ENCODE measurements around the gene INAFM1.
A peak's percentile ranks its signal among the peaks of the same experiment; 100 is the strongest.

Gene INAFM1

GRCh38 chr19:47239152-47239551 is 35.5 kb upstream of the INAFM1 start:
- H3F3A ChIP-seq (ENCODE audit: insufficient read depth, low read length): peaks cover 5% of the 10 kb centered on the region; the same call in 1 of the 2 replicates
- H4K20me1 ChIP-seq (ENCODE audit: insufficient read depth, low read length): no peaks in the 10 kb centered on the region
- no peaks in the 10 kb centered on the region for H3K9me2 ChIP-seq (ENCODE audit: low read depth, low read length)
- no peak overlapping the region for H3K4me2 ChIP-seq (ENCODE audit: low read length)
- peaks cover 29% of the 10 kb centered on the region for H3K4me1 ChIP-seq (ENCODE audit: insufficient read depth, low read length, severe bottlenecking)
- TF ChIP-seq, protein P1, sequence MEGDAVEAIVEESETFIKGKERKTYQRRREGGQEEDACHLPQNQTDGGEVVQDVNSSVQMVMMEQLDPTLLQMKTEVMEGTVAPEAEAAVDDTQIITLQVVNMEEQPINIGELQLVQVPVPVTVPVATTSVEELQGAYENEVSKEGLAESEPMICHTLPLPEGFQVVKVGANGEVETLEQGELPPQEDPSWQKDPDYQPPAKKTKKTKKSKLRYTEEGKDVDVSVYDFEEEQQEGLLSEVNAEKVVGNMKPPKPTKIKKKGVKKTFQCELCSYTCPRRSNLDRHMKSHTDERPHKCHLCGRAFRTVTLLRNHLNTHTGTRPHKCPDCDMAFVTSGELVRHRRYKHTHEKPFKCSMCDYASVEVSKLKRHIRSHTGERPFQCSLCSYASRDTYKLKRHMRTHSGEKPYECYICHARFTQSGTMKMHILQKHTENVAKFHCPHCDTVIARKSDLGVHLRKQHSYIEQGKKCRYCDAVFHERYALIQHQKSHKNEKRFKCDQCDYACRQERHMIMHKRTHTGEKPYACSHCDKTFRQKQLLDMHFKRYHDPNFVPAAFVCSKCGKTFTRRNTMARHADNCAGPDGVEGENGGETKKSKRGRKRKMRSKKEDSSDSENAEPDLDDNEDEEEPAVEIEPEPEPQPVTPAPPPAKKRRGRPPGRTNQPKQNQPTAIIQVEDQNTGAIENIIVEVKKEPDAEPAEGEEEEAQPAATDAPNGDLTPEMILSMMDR (IDR thresholded peaks at IDR 0.05; ENCODE audit: low read length): no peak
- no peak for TF ChIP-seq EZH2 (IDR thresholded peaks at IDR 0.05; ENCODE audit: borderline replicate concordance, low read length)
- no peak overlapping the region for H3K4me3 ChIP-seq (ENCODE audit: low read depth, low read length, poor library complexity, severe bottlenecking)
- H3K27ac ChIP-seq (ENCODE audit: low read depth, low read length, poor library complexity, severe bottlenecking): no peak overlapping the region
- H2AFZ ChIP-seq (ENCODE audit: low read length): no peak overlapping the region
- no peaks in the 10 kb centered on the region for H3K36me3 ChIP-seq (ENCODE audit: insufficient read depth, low read length)
- H3K27me3 ChIP-seq (ENCODE audit: insufficient read depth, low read length): no peaks in the 10 kb centered on the region; the same call in 1 of the 2 replicates
- H3K79me2 ChIP-seq (ENCODE audit: insufficient read depth, low read length): no peaks in the 10 kb centered on the region
- no peak overlapping the region for H3K9ac ChIP-seq (ENCODE audit: low read length)
- no peaks in the 10 kb centered on the region for H3K9me3 ChIP-seq (ENCODE audit: low read length)

GRCh38 chr19:47239610-47240296 is 34.9 kb upstream of the INAFM1 start:
- Histone ChIP-seq H3K4me1 (ENCODE audit: insufficient read depth, low read length, severe bottlenecking) (peaks cover 34% of the 10 kb centered on the region), H3F3A (ENCODE audit: insufficient read depth, low read length) (peaks cover 5% of the 10 kb centered on the region; the same call in 1 of the 2 replicates), H3K79me2 (ENCODE audit: insufficient read depth, low read length) (no peaks in the 10 kb centered on the region), H2AFZ (ENCODE audit: low read length) (no peak overlapping the region), H4K20me1 (ENCODE audit: insufficient read depth, low read length) (no peaks in the 10 kb centered on the region), H3K4me2 (ENCODE audit: low read length) (peak overlapping the region; percentile 30), H3K9me3 (ENCODE audit: low read length) (no peaks in the 10 kb centered on the region), H3K4me3 (ENCODE audit: low read depth, low read length, poor library complexity, severe bottlenecking) (no peak overlapping the region), H3K9ac (ENCODE audit: low read length) (no peak overlapping the region), H3K36me3 (ENCODE audit: insufficient read depth, low read length) (no peaks in the 10 kb centered on the region), H3K9me2 (ENCODE audit: low read depth, low read length) (no peaks in the 10 kb centered on the region), H3K27ac (ENCODE audit: low read depth, low read length, poor library complexity, severe bottlenecking) (no peak overlapping the region), H3K27me3 (ENCODE audit: insufficient read depth, low read length) (no peaks in the 10 kb centered on the region; the same call in 1 of the 2 replicates)
- TF ChIP-seq, protein P1 (IDR thresholded peaks at IDR 0.05; ENCODE audit: low read length): no peak
- TF ChIP-seq EZH2 (IDR thresholded peaks at IDR 0.05; ENCODE audit: borderline replicate concordance, low read length): no peak

DNA sequence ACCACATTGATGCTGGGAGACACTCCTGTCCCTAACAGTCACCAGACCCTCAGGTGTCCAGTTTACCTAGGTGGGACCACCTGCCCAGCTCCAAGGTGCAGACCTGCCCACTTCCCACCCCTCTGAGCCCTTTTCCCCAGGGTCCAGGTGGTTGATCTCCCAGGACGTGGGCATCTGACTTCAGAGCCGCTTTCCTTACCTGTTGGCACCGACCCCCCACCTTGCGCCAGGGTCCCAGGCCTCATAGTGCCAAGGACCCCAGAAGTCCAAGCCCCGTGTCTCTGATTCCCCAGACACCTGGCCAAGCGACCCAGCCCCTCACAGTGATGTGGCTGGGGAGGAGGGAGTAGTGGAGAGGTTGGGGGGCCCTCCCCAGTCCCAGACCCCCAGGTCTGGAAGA is 34.1 kb upstream of the INAFM1 start:
- Histone ChIP-seq H2AFZ (ENCODE audit: low read length) (no peak overlapping the region), H3K9me2 (ENCODE audit: low read depth, low read length) (no peaks in the 10 kb centered on the region), H3F3A (ENCODE audit: insufficient read depth, low read length) (peaks cover 5% of the 10 kb centered on the region; the same call in 1 of the 2 replicates), H3K4me2 (ENCODE audit: low read length) (no peak overlapping the region), H3K36me3 (ENCODE audit: insufficient read depth, low read length) (no peaks in the 10 kb centered on the region), H3K27me3 (ENCODE audit: insufficient read depth, low read length) (no peaks in the 10 kb centered on the region; the same call in 1 of the 2 replicates), H3K4me1 (ENCODE audit: insufficient read depth, low read length, severe bottlenecking) (peaks cover 35% of the 10 kb centered on the region), H3K9ac (ENCODE audit: low read length) (no peak overlapping the region), H4K20me1 (ENCODE audit: insufficient read depth, low read length) (no peaks in the 10 kb centered on the region), H3K9me3 (ENCODE audit: low read length) (no peaks in the 10 kb centered on the region), H3K27ac (ENCODE audit: low read depth, low read length, poor library complexity, severe bottlenecking) (no peak overlapping the region), H3K79me2 (ENCODE audit: insufficient read depth, low read length) (no peaks in the 10 kb centered on the region), H3K4me3 (ENCODE audit: low read depth, low read length, poor library complexity, severe bottlenecking) (no peak overlapping the region)
- TF ChIP-seq EZH2 (IDR thresholded peaks at IDR 0.05; ENCODE audit: borderline replicate concordance, low read length): no peak
